Measurements from ENCODE around the gene MAGI1. TPM values are rescaled to one million over a fixed set of nuclear protein-coding genes. Genes with fewer than 3 reads are reported as not detected.

The MAGI1 gene
- total RNA-seq, 1 experiment from 2014 or later, result 16.9 TPM

DNA sequence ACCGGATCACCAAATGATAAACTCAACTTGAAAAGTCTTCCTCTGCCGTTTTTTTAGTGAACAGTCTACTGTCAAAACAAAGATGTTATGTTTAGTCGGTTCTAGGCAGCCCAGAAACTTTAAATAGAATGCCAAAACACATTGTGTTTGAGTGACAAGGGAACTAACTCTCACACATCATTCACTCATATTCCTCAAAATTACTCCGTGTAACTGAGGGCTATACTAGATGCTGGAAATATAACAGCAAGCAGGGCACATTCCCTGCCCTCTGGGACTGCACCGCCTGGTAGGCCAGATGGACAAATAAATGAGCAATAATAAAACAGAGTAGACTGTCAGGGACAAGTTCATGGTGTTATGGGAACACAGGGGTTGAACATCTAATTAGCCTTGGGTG is 251.4 kb downstream of the MAGI1 start:
- no peak for DNase-seq
- Histone ChIP-seq H3K27ac (no peak overlapping the region), H3K27me3 (no peaks in the 10 kb centered on the region)

DNA sequence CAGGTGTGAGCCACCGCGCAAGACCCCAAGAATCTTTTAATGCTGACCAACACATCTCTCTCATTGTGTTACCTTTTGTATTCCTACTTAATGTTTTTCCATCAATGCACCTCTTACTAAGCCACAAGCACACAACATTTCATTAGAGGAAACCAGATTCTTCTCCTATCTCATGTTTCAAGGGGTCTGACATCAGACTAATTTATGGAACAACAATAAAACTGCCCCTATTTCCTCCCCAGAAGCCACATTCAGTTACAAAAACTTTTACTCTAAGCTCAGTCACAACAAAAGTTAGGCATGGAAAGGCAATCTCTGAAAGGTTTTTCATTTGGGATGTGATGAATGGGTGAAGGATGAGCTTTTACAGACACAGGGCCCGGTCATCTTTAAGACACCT is 251.8 kb downstream of the MAGI1 start:
- H3K36me3 ChIP-seq, result no peaks in the 10 kb centered on the region
- H3K4me1 ChIP-seq, result peaks cover 3% of the 10 kb centered on the region; the same call in 1 of the 2 replicates
- no peaks in the 10 kb centered on the region for H3K27me3 ChIP-seq
- no peak overlapping the region for H3K4me3 ChIP-seq
- DNase-seq, result no peak
- no peaks in the 10 kb centered on the region for H3K9me3 ChIP-seq (replicated peaks)
- H3K27ac ChIP-seq, result no peak overlapping the region

More for the DNA sequence above, 251.4 kb downstream of the MAGI1 start:
- peaks cover 3% of the 10 kb centered on the region; the same call in 1 of the 2 replicates for H3K4me1 ChIP-seq
- H3K4me3 ChIP-seq, result no peak overlapping the region
- no peaks in the 10 kb centered on the region for H3K36me3 ChIP-seq
- H3K9me3 ChIP-seq (replicated peaks), result no peaks in the 10 kb centered on the region

DNA sequence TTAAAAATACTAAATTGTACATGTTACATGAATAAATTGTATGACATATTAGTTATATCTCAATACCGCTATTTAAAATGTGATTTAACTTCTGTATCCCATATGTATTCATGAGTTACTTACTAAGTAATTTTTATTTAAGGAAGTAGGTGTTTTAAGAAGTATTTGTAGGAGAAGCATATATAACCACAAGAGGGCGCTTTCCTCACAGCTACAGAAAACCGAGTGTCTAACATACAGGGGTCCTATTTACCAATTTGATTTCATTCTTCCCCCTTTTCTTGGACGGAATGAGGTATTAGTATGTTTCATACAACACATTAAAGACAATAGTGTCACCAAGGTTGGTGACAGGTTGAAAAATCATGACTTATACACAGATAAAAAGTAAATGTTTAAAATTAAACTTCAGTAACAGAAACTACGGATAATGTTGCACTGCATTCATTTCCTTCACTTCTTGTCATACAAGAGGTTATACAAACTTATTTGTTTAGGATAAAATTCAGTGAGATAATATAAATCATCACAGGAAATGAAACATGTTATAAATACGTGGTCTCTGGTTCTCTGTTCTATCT is 253.6 kb downstream of the MAGI1 start:
- Histone ChIP-seq H3K4me1 (peaks cover 3% of the 10 kb centered on the region; the same call in 1 of the 2 replicates), H3K27ac (no peak overlapping the region), H3K36me3 (no peaks in the 10 kb centered on the region), H3K9me3 (replicated peaks) (no peaks in the 10 kb centered on the region), H3K4me3 (no peak overlapping the region), H3K27me3 (no peaks in the 10 kb centered on the region)
- DNase-seq, result peak; percentile 15 to 71

DNA sequence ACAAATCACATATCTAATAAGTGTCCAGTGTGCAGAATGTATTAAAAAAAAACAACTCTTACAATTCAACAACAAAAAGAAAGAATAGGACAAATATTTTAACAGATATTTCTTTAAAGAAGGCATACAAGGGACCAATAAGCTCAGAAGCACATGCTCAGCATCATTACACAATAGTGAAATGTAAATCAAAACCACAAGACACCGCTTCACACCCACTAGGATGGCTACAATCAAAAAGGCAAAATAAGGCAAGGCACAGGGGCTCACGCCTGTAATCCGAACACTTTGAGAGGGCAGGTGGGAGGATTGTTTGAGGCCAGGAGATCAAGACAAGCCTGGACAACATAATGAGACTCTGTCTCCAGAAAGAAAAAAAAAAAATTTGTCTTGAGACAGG is 255.6 kb downstream of the MAGI1 start:
- no peak for DNase-seq
- peaks cover 9% of the 10 kb centered on the region for H3K4me1 ChIP-seq
- H3K4me3 ChIP-seq, result no peak overlapping the region
- H3K36me3 ChIP-seq, result no peaks in the 10 kb centered on the region
- H3K27ac ChIP-seq, result no peak overlapping the region
- no peaks in the 10 kb centered on the region for H3K27me3 ChIP-seq
- no peaks in the 10 kb centered on the region for H3K9me3 ChIP-seq (replicated peaks)

DNA sequence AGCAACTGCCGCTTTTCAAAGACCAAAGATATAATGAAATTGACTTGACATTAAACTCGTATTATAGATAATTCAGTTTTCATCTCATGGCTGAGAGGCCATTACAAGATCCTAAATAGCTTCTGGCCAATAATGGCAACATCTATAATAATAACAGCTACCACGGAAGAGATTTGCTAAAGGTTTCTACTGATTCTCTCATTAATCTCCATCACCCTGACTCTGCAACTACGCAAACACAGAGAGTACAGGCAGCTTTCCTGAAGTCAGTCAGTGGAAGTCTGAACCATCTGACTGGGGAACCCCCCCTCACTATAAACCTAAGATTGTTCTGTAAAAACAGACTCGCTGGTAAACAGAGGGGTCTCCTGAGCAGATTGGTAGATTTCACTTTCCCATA is 257.1 kb downstream of the MAGI1 start:
- Histone ChIP-seq H3K9me3 (replicated peaks) (no peaks in the 10 kb centered on the region), H3K36me3 (no peaks in the 10 kb centered on the region), H3K4me1 (peaks cover 8% of the 10 kb centered on the region), H3K27ac (no peak overlapping the region), H3K27me3 (no peaks in the 10 kb centered on the region), H3K4me3 (no peak overlapping the region)
- DNase-seq, result no peak

DNA sequence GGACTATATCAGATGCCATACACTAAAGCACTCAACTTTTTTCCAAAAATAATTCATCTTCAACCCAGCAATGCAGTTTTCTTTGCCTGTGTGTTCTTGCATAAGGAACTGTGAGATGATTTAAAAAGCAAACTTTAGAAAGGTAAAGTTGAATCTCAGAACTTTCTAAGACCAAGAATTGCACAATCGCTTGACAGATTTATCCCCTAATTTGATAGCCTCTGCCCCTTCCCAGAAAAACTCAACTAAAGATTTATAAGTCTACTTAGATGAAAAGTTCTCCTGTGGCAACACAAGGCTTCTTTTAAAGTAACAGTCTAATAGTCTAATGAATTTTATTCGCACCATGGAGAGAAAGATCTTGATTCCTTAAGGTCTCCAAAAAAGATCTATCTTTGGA is 259.3 kb downstream of the MAGI1 start:
- DNase-seq, result no peak
- Histone ChIP-seq H3K9me3 (replicated peaks) (no peaks in the 10 kb centered on the region), H3K27ac (no peak overlapping the region; the same call in 1 of the 2 replicates), H3K36me3 (no peaks in the 10 kb centered on the region), H3K27me3 (no peaks in the 10 kb centered on the region), H3K4me1 (peaks cover 14% of the 10 kb centered on the region), H3K4me3 (no peak overlapping the region)

DNA sequence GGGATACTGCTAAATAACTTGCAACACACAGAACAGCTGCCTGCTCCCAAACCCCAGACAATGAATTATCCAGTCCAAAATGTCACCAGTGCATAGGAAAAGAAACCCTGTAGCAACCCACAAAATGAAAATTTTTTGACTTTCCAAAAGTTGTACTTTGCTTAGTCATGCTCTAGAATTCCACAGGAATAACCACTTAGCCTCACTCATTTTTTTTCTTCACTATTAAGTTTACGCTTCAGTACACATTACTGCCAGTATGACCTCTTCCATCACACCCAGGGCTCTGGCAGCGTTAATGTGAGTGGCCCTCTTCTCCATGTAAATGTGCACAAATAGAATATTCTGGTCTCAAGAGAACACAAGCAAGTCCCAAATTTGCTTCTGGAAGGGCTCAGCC is 259.8 kb downstream of the MAGI1 start:
- Histone ChIP-seq H3K4me3 (no peak overlapping the region), H3K27ac (no peak overlapping the region; the same call in 1 of the 2 replicates), H3K4me1 (peaks cover 14% of the 10 kb centered on the region), H3K36me3 (no peaks in the 10 kb centered on the region), H3K27me3 (no peaks in the 10 kb centered on the region), H3K9me3 (replicated peaks) (no peaks in the 10 kb centered on the region)
- peak; percentile 7 to 24 for DNase-seq

DNA sequence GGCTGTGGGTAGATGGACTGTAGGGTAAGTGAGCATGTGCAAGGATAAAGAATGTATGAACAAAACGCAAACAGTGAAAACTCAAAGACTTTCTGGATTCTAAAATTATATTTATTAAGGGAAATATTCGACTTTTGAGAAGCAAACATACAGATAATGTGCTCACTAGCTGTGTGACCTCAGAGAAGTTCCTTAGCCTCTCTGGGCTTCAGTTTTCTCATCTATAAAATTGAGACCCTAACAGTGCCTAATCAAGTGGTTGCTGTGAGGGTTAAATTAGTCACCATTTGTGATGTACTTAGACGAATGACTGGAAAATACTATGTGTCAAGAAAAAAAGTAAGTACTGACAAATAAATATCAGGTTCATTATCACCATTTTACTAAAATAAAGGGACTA is 261.7 kb downstream of the MAGI1 start:
- Histone ChIP-seq H3K9me3 (replicated peaks) (no peaks in the 10 kb centered on the region), H3K4me1 (peaks cover 14% of the 10 kb centered on the region), H3K4me3 (no peak overlapping the region), H3K27me3 (no peaks in the 10 kb centered on the region), H3K27ac (peak overlapping the region; percentile 48), H3K36me3 (no peaks in the 10 kb centered on the region)
- DNase-seq, result no peak

DNA sequence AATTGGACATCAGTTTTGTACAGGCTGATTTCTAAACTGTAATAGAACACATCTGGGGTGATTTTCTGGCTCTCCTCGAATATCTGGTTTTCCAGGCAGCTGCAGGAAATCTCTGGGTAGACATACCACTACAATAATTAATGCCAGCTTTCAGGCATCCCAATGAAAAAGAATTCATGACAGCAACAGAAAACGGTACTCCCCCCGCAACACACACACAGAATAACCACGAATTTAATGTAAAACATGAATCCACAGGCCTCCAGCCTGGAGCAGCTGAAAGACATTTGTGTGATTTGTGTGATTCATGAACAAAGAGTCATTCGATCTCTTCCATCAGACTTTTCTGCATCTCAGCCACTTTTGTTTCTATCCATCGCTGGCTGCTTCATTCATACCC is 262.2 kb downstream of the MAGI1 start:
- Histone ChIP-seq H3K27me3 (no peaks in the 10 kb centered on the region), H3K4me1 (peaks cover 14% of the 10 kb centered on the region), H3K36me3 (no peaks in the 10 kb centered on the region), H3K9me3 (replicated peaks) (no peaks in the 10 kb centered on the region), H3K27ac (peak overlapping the region; percentile 48), H3K4me3 (no peak overlapping the region)
- DNase-seq, result peak; percentile 51 to 72

DNA sequence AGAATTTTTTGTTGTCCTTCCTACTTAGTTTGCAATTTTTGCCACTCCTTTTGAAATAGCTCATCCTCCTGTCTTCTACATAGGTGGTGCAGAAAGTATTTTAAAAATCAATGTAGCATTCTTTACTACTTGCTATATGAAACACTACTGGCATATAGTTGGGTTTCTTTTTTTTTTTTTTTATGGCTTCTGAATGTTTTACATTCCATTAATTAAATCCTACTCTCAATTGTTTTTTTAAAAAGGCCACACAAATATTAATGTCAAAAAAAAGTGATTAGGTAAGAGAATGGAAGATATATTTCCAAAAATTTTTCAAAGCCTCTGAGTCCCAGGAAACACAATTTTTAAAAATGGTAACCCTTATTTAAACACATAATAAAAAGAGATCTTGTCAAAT is 262.6 kb downstream of the MAGI1 start:
- Histone ChIP-seq H3K36me3 (no peaks in the 10 kb centered on the region), H3K4me3 (no peak overlapping the region), H3K4me1 (peaks cover 14% of the 10 kb centered on the region)

DNA sequence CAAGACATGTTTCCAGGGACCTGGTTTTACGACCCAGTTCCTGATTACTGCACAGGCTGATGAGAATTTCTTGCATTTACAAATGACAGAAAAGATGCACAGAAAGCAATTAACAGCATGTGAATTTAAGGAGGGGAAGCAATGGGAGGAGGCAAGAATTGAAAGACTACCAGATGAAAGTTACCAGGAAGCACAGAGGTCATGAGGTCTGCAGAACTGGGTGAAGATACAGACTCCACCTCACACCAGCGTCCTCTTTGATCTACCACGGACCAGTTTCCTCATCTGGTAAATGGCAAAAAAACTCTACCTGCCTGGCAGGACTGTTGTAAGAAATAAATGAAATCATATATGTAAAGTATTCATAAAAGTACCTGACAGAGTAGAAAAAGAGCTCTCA is 266.0 kb downstream of the MAGI1 start:
- Histone ChIP-seq H3K27me3 (no peaks in the 10 kb centered on the region), H3K36me3 (no peaks in the 10 kb centered on the region), H3K4me1 (peaks cover 9% of the 10 kb centered on the region), H3K27ac (no peak overlapping the region), H3K9me3 (replicated peaks) (no peaks in the 10 kb centered on the region), H3K4me3 (no peak overlapping the region)
- DNase-seq, result no peak

More for the DNA sequence above, 262.6 kb downstream of the MAGI1 start:
- DNase-seq, result no peak
- no peaks in the 10 kb centered on the region for H3K9me3 ChIP-seq (replicated peaks)
- H3K27me3 ChIP-seq, result no peaks in the 10 kb centered on the region
- H3K27ac ChIP-seq, result peak overlapping the region; percentile 48

DNA sequence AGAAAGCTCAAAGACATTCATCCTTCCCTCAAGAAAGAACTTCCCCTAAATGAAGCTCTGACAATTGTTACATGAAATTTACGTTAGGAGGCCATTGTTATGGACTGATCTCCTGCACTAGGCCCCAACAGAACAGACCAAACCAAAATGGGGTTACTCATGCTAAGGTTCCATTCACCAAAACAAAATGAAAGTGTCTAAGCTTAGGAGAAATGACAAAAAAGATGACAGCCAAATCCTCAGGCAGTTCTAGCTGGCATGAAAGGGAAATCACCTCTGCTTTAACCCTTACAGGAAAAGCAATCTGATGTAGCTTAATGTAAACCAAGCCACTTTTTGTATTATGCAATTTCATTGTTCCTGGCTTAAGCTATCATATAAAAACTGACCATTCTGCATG is 271.2 kb downstream of the MAGI1 start:
- Histone ChIP-seq H3K27ac (no peak overlapping the region), H3K36me3 (no peaks in the 10 kb centered on the region), H3K4me1 (no peaks in the 10 kb centered on the region), H3K9me3 (replicated peaks) (no peaks in the 10 kb centered on the region), H3K27me3 (no peaks in the 10 kb centered on the region), H3K4me3 (no peak overlapping the region)
- no peak for DNase-seq

DNA sequence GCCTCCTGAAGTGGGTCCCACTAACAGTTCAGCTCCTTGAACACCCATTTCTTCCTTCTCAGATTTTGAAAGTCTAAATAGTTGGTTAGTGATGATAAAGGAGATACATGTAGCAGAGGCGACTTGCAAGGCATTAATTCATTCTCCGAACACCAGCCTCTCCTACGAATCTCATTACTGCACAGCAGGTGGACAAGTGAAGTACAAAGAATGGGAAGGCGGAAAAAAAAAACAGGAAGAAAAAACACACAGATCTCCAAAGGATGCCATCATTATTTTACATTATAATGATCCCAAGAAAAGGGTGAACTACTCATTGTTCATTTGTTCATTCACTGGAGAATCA is 276.5 kb downstream of the MAGI1 start:
- Histone ChIP-seq H3K9me3 (replicated peaks) (no peaks in the 10 kb centered on the region), H3K27ac (no peak overlapping the region), H3K4me1 (peaks cover 12% of the 10 kb centered on the region), H3K4me3 (no peak overlapping the region), H3K27me3 (no peaks in the 10 kb centered on the region), H3K36me3 (no peaks in the 10 kb centered on the region)
- DNase-seq, result no peak

DNA sequence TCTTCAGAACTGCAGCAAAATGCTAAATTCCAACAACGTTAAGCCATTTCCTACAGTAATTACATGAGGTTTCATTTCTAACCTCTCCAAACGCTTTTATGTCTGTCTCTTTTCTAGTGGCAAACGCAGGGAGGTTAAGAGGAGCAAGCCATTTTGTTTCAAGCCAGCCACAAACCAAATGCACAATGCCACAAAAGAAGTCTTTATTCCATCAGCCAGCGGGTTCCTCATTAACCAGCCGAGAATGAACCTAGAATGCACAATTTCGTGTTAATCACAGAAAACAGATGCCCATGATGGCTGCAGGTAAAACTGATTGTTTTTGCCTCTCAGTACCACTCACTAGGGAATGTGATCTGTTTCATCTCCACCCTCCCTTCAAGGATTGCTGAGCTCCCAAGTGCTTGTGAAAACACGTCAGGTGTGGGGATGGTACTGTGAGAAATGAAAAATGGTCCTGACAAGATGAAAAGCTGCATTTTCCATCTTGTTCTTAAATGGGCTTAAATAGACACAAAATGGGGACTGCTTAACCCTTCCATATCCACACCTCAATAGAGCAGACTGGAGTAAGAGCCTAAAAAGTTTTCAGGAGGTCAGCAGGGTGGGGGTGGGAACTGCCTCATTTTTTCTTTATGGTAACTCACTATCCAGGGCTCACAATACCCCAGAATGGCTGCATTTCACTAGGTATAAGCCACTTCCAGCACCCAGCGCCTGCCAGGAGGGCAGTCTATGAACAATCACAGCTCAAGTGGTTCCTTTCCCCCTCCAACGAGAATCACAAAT is 277.1 kb downstream of the MAGI1 start:
- H3K27ac ChIP-seq, result no peak overlapping the region
- no peak overlapping the region for H3K4me3 ChIP-seq
- H3K27me3 ChIP-seq, result no peaks in the 10 kb centered on the region
- no peaks in the 10 kb centered on the region for H3K9me3 ChIP-seq (replicated peaks)
- no peak for DNase-seq
- H3K36me3 ChIP-seq, result no peaks in the 10 kb centered on the region
- H3K4me1 ChIP-seq, result peaks cover 12% of the 10 kb centered on the region

DNA sequence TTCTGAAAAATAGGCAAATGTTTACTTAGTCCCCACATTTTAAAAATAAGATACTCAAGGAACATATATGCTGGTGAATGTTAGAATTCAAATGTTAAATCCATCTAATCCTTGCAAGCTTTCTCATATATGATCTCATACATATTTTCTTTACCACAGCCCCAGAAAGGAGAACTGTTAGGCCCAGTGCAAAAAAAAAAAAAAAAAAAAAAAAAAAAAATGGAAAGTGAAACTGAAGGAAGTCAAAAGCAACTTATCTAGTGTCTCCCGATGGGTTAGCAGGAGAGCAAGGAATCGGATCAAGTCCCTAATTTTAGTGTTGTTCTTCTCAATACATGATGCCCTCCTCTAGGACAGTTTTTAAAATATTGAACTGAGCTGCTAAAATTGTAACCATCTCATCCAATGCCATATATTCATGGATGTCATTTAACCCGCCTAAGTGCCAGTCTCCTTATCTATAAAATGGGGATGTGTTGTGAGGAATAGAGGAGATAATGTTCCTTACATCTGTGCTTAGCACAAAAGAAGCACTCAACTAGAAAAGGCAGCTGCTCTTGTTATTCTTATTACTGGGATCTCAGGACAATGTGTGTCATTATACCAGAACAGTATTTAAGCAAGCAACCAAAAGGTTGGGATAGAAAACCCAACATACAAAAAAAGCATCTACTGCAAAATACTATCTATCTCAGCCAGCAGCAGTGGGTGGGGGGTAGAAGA is 279.7 kb downstream of the MAGI1 start:
- peak overlapping the region; percentile 44 for H3K4me3 ChIP-seq
- peak; percentile 13 to 78 for DNase-seq
- no peaks in the 10 kb centered on the region for H3K36me3 ChIP-seq

More for the DNA sequence above, 279.7 kb downstream of the MAGI1 start:
- Histone ChIP-seq H3K27ac (peak overlapping the region; percentile 76), H3K9me3 (replicated peaks) (no peaks in the 10 kb centered on the region), H3K27me3 (no peaks in the 10 kb centered on the region), H3K4me1 (peaks cover 12% of the 10 kb centered on the region)

Measured in SJCRH30 (cell line).